Colonic mucosa (tissue), 4 donors: ENCODE data around the gene RASGRP2. TPM values are rescaled to one million over a fixed set of nuclear protein-coding genes. Genes with fewer than 3 reads are reported as not detected.
A peak's percentile ranks its signal among the peaks of the same experiment; 100 is the strongest.

ENCODE experiments used
- DNase-seq: peaks from one replicate; pipeline ENCODE4 v3.0.0-alpha.2; 2020
- H3K27ac ChIP-seq: fragments of 200-600 bp; one replicate; pipeline ENCODE4 v1.8.0; 2021
- H3K27me3 ChIP-seq: fragments of 200-600 bp; one replicate; pipeline ENCODE4 v1.8.0; 2021
- H3K36me3 ChIP-seq: fragments of 200-600 bp; one replicate; pipeline ENCODE4 v1.8.0; 2021
- H3K4me1 ChIP-seq: fragments of 200-600 bp; one replicate; pipeline ENCODE4 v1.8.0; 2021; ENCODE audit warnings: mild to moderate bottlenecking
- H3K4me3 ChIP-seq: fragments of 200-600 bp; one replicate; pipeline ENCODE4 v1.8.0; 2021
- H3K9ac ChIP-seq, 2 donors: one replicate each; pipeline ENCODE4 v1.7.0; 2013; ENCODE audit warnings: control low read depth in 2 of 2, low read depth in 2 of 2, low read length in 2 of 2
- H3K9me3 ChIP-seq: fragments of 200-600 bp; one replicate; pipeline ENCODE4 v1.8.0; 2021
- CTCF ChIP-seq: fragments of 200-600 bp; IDR thresholded peaks from one replicate; pipeline ENCODE4 v1.8.0; 2022; ENCODE audit warnings: antibody characterized with exemption, mild to moderate bottlenecking
- intact Hi-C: fragments of 100-400 bp; cut with DNase I; formaldehyde crosslinking; loops from one replicate; pipeline ENCODE4 v1.14.1; 2022
- total RNA-seq, 2 donors: library from RNA; stranded (reverse); fragmentation: NEBNext Ultra II Directional in 1 of 2; extraction: Animal tissue kit (Norgen Biotek cat#: 25700) in 1 of 2; gene quantifications; one replicate each; pipeline ENCODE4 v1.2.1, GENCODE V29; 2021
- donor health status: healthy.
- donor health status: DM: no; HTN: no; CAD: no.
- donor health status: DM: no; HTN: no; CAD: no.

RASGRP2 gene
- total RNA-seq, 2 donors from 2014 or later = 2.8 to 3.5 TPM

DNA sequence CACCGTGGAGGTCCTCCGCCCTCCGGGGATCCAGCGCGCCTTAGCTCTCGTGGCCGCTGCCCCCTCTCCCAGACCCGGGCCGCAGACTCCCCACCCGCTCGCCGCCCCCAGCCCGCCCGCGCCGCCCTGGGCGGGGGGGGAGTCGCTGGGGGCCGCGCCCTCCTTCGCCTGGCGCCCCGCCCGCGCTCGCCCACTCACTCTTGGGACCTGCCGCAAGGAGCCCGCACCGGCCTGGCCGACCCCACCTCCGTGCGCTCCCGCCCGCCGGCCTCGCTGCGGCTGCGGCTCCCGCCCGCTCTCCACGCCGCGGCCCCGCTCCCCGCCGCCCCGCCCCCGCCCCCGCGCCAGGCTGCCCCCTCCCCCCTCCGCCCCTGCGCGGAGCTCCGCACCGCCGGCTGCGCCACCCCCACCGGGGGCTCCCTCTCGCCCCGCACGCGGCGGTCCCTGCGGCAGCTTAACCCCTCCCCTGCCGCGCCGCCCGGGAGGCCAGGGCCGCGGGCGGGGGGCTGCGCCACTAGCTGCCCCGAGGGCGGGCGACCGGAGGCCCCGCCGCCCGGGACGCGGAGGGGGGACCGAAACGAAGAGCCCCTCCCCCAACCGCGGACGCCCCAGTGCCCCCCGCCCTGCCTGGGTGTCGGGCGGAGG lies 724 bp upstream of the RASGRP2 start:
- Histone ChIP-seq H3K9me3 (no peaks in the 10 kb centered on the region), H3K36me3 (no peaks in the 10 kb centered on the region), H3K9ac (peak overlapping the region in 1 of 2 donors; percentile 60), H3K27me3 (peaks cover 43% of the 10 kb centered on the region), H3K27ac (peak overlapping the region; percentile 86), H3K4me1 (peaks cover 19% of the 10 kb centered on the region), H3K4me3 (peak overlapping the region; percentile 50)
- DNase-seq = no peak
- TF ChIP-seq CTCF = no peak
- intact Hi-C loops = loop anchor here (5.0 kb wide), 1 partner anchor 57 kb away; no protein-coding TSS in a partner anchor

DNA sequence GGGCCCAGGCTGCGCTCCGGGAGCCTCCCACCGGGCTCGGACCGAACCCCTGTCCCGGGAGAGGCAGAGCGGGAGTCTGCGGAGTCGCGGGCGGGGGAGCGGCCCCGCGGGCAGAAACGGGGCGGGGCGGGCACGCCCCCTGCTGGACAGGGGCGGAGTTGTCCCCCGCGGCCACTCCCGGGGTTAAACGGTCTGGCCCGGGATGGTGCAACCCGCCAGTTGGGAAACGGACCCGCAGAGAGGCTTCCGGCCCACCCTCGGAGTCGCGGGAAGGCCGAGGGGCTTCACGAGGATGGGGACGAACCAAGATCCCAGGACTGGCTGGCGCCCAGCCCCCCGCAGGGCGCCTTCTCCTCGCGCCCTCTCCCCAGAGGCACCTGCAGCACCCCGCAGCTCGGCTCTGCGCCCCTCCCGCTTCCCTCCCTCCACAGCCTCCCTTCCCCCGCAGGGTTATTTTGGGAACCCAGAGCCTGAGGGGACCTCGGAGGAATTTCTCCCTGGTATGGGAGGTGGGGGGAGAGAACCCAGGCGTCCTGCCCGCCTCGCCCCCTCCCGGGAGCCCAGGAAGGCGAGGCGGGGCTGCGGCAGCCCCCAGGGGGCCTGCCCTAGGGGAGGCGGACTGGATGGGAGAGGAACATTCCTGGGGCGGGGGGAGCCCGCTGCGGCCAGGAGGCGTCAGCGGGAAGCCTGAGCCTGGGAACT lies 902 bp downstream of the RASGRP2 start:
- intact Hi-C loops = loop anchor here (5.0 kb wide), 1 partner anchor 56 kb away; no protein-coding TSS in a partner anchor
- Histone ChIP-seq H3K36me3 (no peaks in the 10 kb centered on the region), H3K9me3 (no peaks in the 10 kb centered on the region), H3K4me1 (peaks cover 19% of the 10 kb centered on the region), H3K4me3 (peak overlapping the region; percentile 50), H3K27me3 (peaks cover 43% of the 10 kb centered on the region), H3K9ac (peak overlapping the region; percentile 50 to 58), H3K27ac (peak overlapping the region; percentile 70)
- DNase-seq = peak; percentile 74
- peak; percentile 92 for TF ChIP-seq CTCF

DNA sequence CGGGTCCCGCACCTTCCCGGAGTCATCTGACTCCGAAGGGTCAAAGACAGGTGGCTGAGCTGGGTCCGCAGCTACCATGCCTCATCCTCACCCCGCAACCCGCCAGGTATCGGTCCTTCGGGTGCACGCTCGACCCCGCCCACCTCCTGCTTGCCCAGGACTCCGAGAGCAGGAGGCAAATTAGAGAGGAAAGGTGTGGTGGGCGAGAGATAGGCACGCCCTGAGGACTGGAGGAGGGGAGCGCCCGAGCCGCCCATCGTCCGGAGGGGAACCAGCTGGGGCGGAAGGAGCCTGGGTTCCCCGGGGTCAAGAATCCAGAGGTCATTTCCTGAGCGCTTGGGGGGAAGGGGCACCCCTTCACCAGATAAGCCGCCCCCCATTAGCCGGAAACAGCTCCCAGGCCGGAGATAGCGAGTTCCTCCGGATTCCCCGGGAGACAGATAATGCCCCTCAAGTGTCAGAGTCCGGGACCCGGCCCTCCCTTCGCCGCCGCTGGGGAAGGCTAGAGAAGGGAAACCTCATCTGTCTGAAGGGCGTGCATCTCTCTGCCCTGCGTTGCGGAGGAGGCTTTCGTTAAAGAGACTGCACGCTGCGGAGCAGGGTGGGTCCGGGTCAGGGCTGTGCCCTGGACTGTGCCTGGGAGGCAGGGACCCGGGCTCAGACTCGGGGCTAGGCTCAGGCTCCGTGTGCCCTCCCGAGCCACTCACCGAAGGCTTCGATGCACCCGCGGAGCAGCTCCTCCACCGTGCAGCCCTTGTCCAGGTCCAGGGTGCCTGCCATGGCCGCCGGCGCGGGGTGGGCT lies 1.7 kb downstream of the RASGRP2 start:
- Histone ChIP-seq H3K4me3 (peak overlapping the region; percentile 50), H3K4me1 (peaks cover 19% of the 10 kb centered on the region), H3K27ac (peak overlapping the region; percentile 70), H3K36me3 (no peaks in the 10 kb centered on the region), H3K9ac (peak overlapping the region; percentile 50 to 58), H3K9me3 (no peaks in the 10 kb centered on the region), H3K27me3 (peaks cover 43% of the 10 kb centered on the region)
- DNase-seq = no peak
- intact Hi-C loops = loop anchor here (5.0 kb wide), 1 partner anchor 55 kb away; no protein-coding TSS in a partner anchor
- TF ChIP-seq CTCF = no peak

DNA sequence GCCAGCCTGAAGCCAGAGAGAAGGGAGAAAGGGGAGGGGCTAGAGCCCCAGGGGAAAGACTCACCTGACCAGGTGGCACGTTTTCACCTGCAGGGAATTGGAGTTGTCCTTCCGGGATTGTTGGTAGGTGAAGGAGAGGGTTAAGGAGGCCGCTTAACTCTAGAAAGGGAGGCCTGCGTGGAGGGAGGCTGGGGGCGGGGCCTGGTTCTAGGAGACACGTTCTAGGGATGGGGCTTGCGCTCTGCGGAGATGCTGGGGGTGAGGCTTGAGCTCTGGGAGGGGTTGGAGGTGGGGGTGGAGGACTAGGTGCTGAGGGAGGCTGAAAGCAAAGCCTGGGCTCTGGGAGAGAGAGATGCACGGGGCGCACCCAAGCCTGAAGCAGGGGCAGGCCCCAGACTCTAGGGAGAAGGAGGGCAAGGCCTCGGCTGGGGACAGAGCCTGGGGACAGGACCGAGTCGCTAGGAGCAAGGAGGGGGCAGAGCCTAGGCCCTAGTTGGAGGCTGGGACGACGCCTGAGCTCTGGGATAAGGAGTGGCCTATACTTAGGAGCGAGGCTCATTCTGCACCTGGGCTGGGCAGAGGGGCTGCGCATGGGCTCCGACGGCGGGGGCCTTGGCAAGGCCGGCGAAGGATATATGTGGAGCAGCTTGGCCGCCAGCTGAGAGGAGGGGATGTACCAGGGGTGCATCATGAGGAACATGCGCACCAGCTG lies 2.4 kb downstream of the RASGRP2 start:
- peaks cover 19% of the 10 kb centered on the region for H3K4me1 ChIP-seq
- H3K4me3 ChIP-seq = peak overlapping the region; percentile 50
- peak overlapping the region in 1 of 2 donors; percentile 50 for H3K9ac ChIP-seq
- intact Hi-C loops = loop anchor here (5.0 kb wide), 1 partner anchor 54 kb away; no protein-coding TSS in a partner anchor
- DNase-seq = no peak
- no peak for TF ChIP-seq CTCF
- H3K27ac ChIP-seq = no peak overlapping the region
- H3K36me3 ChIP-seq = no peaks in the 10 kb centered on the region
- H3K9me3 ChIP-seq = no peaks in the 10 kb centered on the region
- peaks cover 43% of the 10 kb centered on the region for H3K27me3 ChIP-seq

GRCh38 chr11:64739871-64740270 lies 4.1 kb downstream of the RASGRP2 start:
- no peak for TF ChIP-seq CTCF
- peaks cover 35% of the 10 kb centered on the region for H3K27me3 ChIP-seq
- intact Hi-C loops = loop anchor here (5.0 kb wide), 1 partner anchor 53 kb away; no protein-coding TSS in a partner anchor

More at GRCh38 chr11:64739871-64740270, 4.1 kb downstream of the RASGRP2 start:
- H3K36me3 ChIP-seq = no peaks in the 10 kb centered on the region
- DNase-seq = no peak
- H3K27ac ChIP-seq = no peak overlapping the region
- H3K4me1 ChIP-seq = peaks cover 19% of the 10 kb centered on the region
- no peak overlapping the region for H3K4me3 ChIP-seq
- H3K9me3 ChIP-seq = no peaks in the 10 kb centered on the region
- no peak overlapping the region for H3K9ac ChIP-seq
